KMS-11 (cell line): ENCODE data around the gene NSMCE3.

ENCODE experiments used
- H2AFZ ChIP-seq: fragments of 200-600 bp; sonication (generic); 2 replicates; pipeline ENCODE4 v1.6.1; 2016; ENCODE audit warnings: antibody characterized with exemption, mixed run types, low read depth
- H3K27ac ChIP-seq: fragments of 200-600 bp; sonication (generic); 2 replicates; pipeline ENCODE4 v1.6.1; 2016; ENCODE audit warnings: mild to moderate bottlenecking, mixed run types
- H3K27me3 ChIP-seq: fragments of 200-600 bp; sonication (generic); 2 replicates; pipeline ENCODE4 v1.6.1; 2017; ENCODE audit warnings: mild to moderate bottlenecking, low read depth, mixed run types, moderate library complexity; ENCODE audit not compliant: insufficient read depth
- H3K36me3 ChIP-seq: fragments of 200-600 bp; sonication (generic); 2 replicates; pipeline ENCODE4 v1.6.1; 2017; ENCODE audit warnings: mild to moderate bottlenecking, mixed run types; ENCODE audit not compliant: insufficient read depth
- H3K4me1 ChIP-seq: fragments of 200-600 bp; sonication (generic); 2 replicates; pipeline ENCODE4 v1.6.1; 2016; ENCODE audit warnings: mild to moderate bottlenecking, low read depth, mixed run types; ENCODE audit not compliant: poor library complexity, severe bottlenecking
- H3K4me2 ChIP-seq: fragments of 200-600 bp; sonication (generic); 2 replicates; pipeline ENCODE4 v1.7.0; 2016; ENCODE audit warnings: mild to moderate bottlenecking, mixed run types
- H3K4me3 ChIP-seq: fragments of 200-600 bp; sonication (generic); IDR thresholded peaks from 2 replicates; pipeline ENCODE4 v1.6.1; 2017; ENCODE audit warnings: low read depth, low read length, mixed read lengths; ENCODE audit not compliant: insufficient read depth
- H3K79me2 ChIP-seq: fragments of 200-600 bp; sonication (generic); 2 replicates; pipeline ENCODE4 v1.6.1; 2016; ENCODE audit warnings: low read depth, mixed run types; ENCODE audit not compliant: insufficient read depth
- H3K9ac ChIP-seq: fragments of 200-600 bp; sonication (generic); 2 replicates; pipeline ENCODE4 v1.6.1; 2016; ENCODE audit warnings: mild to moderate bottlenecking, mixed run types
- H4K20me1 ChIP-seq: fragments of 200-600 bp; sonication (generic); 2 replicates; pipeline ENCODE4 v1.6.1; 2016; ENCODE audit warnings: mild to moderate bottlenecking, mixed run types; ENCODE audit not compliant: insufficient read depth
- TF ChIP-seq, protein P1 (sequence below): fragments of 200-600 bp; sonication (generic); conservative IDR thresholded peaks from 2 replicates; pipeline ENCODE4 v1.6.1; 2017; ENCODE audit warnings: low read depth, mild to moderate bottlenecking, antibody characterized with exemption, low read length, moderate library complexity, mixed read lengths

NSMCE3 gene

DNA sequence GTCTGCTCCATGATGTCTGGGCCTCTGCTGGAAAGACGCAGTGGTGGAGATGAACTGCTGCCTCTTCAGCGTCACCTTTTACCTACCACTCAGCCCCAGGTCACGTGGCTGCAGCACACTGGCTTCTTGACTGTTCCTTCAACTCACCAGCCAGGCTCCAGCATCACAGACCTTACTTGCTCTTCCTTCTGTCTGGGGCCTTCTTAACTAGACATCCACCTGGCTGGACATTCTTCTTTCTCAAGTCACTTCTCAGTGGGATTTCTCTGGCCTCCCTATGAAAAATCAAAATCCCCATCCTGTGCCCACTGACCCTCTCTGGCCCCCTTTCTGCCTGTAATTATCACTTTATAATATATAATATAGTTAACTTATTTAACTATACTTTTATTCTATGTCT lies 29.7 kb upstream of the NSMCE3 start:
- TF ChIP-seq, protein P1, sequence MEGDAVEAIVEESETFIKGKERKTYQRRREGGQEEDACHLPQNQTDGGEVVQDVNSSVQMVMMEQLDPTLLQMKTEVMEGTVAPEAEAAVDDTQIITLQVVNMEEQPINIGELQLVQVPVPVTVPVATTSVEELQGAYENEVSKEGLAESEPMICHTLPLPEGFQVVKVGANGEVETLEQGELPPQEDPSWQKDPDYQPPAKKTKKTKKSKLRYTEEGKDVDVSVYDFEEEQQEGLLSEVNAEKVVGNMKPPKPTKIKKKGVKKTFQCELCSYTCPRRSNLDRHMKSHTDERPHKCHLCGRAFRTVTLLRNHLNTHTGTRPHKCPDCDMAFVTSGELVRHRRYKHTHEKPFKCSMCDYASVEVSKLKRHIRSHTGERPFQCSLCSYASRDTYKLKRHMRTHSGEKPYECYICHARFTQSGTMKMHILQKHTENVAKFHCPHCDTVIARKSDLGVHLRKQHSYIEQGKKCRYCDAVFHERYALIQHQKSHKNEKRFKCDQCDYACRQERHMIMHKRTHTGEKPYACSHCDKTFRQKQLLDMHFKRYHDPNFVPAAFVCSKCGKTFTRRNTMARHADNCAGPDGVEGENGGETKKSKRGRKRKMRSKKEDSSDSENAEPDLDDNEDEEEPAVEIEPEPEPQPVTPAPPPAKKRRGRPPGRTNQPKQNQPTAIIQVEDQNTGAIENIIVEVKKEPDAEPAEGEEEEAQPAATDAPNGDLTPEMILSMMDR, result no peak

GRCh38 chr15:29294732-29295325 lies 25.2 kb upstream of the NSMCE3 start:
- Histone ChIP-seq H3K4me3 (no peak overlapping the region), H3K4me1 (no peaks in the 10 kb centered on the region), H3K27ac (no peak overlapping the region), H3K4me2 (no peak overlapping the region), H2AFZ (no peak overlapping the region), H3K36me3 (no peaks in the 10 kb centered on the region), H3K9ac (no peak overlapping the region), H3K27me3 (no peaks in the 10 kb centered on the region), H4K20me1 (no peaks in the 10 kb centered on the region), H3K79me2 (no peaks in the 10 kb centered on the region)
- TF ChIP-seq, protein P1, result no peak

More for the DNA sequence above, 29.7 kb upstream of the NSMCE3 start:
- Histone ChIP-seq H4K20me1 (no peaks in the 10 kb centered on the region), H3K4me2 (no peak overlapping the region), H3K79me2 (no peaks in the 10 kb centered on the region), H3K4me3 (no peak overlapping the region), H2AFZ (no peak overlapping the region), H3K27ac (no peak overlapping the region), H3K36me3 (no peaks in the 10 kb centered on the region), H3K27me3 (no peaks in the 10 kb centered on the region), H3K4me1 (no peaks in the 10 kb centered on the region), H3K9ac (no peak overlapping the region)

- no peaks in the 10 kb centered on the region for H3K36me3 ChIP-seq
These were observed 21.6 kb upstream of the NSMCE3 start for GRCh38 chr15:29291067-29291845.

GRCh38 chr15:29289173-29289572 lies 19.6 kb upstream of the NSMCE3 start:
- Histone ChIP-seq H3K9ac (no peak overlapping the region), H4K20me1 (no peaks in the 10 kb centered on the region), H3K4me1 (no peaks in the 10 kb centered on the region), H3K27me3 (no peaks in the 10 kb centered on the region), H3K79me2 (no peaks in the 10 kb centered on the region), H3K36me3 (no peaks in the 10 kb centered on the region), H3K4me2 (no peak overlapping the region), H2AFZ (no peak overlapping the region), H3K27ac (no peak overlapping the region), H3K4me3 (no peak overlapping the region)
- TF ChIP-seq, protein P1, result no peak

More at GRCh38 chr15:29291067-29291845, 21.6 kb upstream of the NSMCE3 start:
- no peak overlapping the region for H3K27ac ChIP-seq
- TF ChIP-seq, protein P1, result no peak
- H2AFZ ChIP-seq, result no peak overlapping the region
- H3K79me2 ChIP-seq, result no peaks in the 10 kb centered on the region
- no peak overlapping the region for H3K9ac ChIP-seq
- no peaks in the 10 kb centered on the region for H3K27me3 ChIP-seq
- no peak overlapping the region for H3K4me2 ChIP-seq
- H4K20me1 ChIP-seq, result no peaks in the 10 kb centered on the region
- H3K4me3 ChIP-seq, result no peak overlapping the region
- H3K4me1 ChIP-seq, result no peaks in the 10 kb centered on the region
